ENCODE results near the gene RCAN1. TPM values are rescaled to one million over a fixed set of nuclear protein-coding genes. Genes with fewer than 3 reads are reported as not detected.

RCAN1 gene
- total and polyA plus RNA-seq, 2 of the 8 experiments (the other 6 are each of a cell fraction or from before 2014, with no cell fraction given) = 1.7 to 6.4 TPM

GRCh38 chr21:34576041-34576511 is 38.8 kb downstream of the RCAN1 start:
- no peaks in the 10 kb centered on the region for H4K20me1 ChIP-seq (replicated peaks in 1 of 2; ENCODE audit: control insufficient read depth in 1 of 2, insufficient read depth in 2 of 2, low read length in 2 of 2)
- H3K4ac ChIP-seq (replicated peaks; ENCODE audit: insufficient read length, low read depth, low read length) = no peak overlapping the region
- no peak overlapping the region for H2AK5ac ChIP-seq (ENCODE audit: low read depth, low read length)
- CTCF ChIA-PET (ENCODE audit: partially characterized antibody) = interaction anchor here (0.9 to 2.0 kb wide), 5 partner anchors 17 to 65 kb away, joined by 3 to 6 read pairs (median 5); no protein-coding TSS in a partner anchor
- no peak overlapping the region for H3K56ac ChIP-seq (replicated peaks; ENCODE audit: insufficient read length, low read depth, low read length)
- no peak overlapping the region for H2BK120ac ChIP-seq (replicated peaks; ENCODE audit: low read depth, low read length)
- H3K79me1 ChIP-seq (ENCODE audit: low read depth, low read length) = no peaks in the 10 kb centered on the region
- no peak overlapping the region for H2BK5ac ChIP-seq (ENCODE audit: low read depth, low read length)
- H3K4me2 ChIP-seq (ENCODE audit: insufficient read depth in 1 of 2, low read depth in 2 of 2, low read length in 2 of 2) = no peak overlapping the region
- no peaks in the 10 kb centered on the region for H3K79me2 ChIP-seq (ENCODE audit: control insufficient read depth in 1 of 2, insufficient read depth in 2 of 2, low read length in 2 of 2)
- no peaks in the 10 kb centered on the region for H3K36me3 ChIP-seq (ENCODE audit: control insufficient read depth in 2 of 4, insufficient read depth in 4 of 4, low read length in 3 of 4)
- 86% methylated on average over 5 of the region's 5 CpGs; no CpG with 5 or more reads in 1 of the 2 experiments for WGBS, 2 experiments (ENCODE audit: extremely low coverage in 1 of 2, insufficient coverage in 1 of 2, insufficient read length in 1 of 2, insufficient replicate concordance in 2 of 2, low coverage in 1 of 2, low lambda C conversion rate in 2 of 2, missing lambda C conversion rate in 1 of 2)
- no peak for FAIRE-seq
- H3K27ac ChIP-seq (ENCODE audit: low read depth, low read length) = no peak overlapping the region
- no peak overlapping the region for H3K14ac ChIP-seq (ENCODE audit: insufficient read length)
- no peaks in the 10 kb centered on the region for H3K4me1 ChIP-seq (replicated peaks in 1 of 4; ENCODE audit: control insufficient read depth in 3 of 4, insufficient read depth in 4 of 4, low read length in 3 of 4)
- H2BK15ac ChIP-seq (ENCODE audit: low read length) = no peak overlapping the region
- no peak overlapping the region for H2BK12ac ChIP-seq (ENCODE audit: low read depth, low read length)
- no peak overlapping the region for H4K5ac ChIP-seq (ENCODE audit: insufficient read length, low read depth, low read length)
- no peak overlapping the region for H4K91ac ChIP-seq (replicated peaks; ENCODE audit: insufficient read length, low read length)
- no peak overlapping the region for H4K8ac ChIP-seq (ENCODE audit: extremely low read depth, insufficient read depth, low read length)
- no peak overlapping the region for H3K23ac ChIP-seq (ENCODE audit: insufficient read length)
- no peak overlapping the region for H2AFZ ChIP-seq (ENCODE audit: low read length)
- no peak overlapping the region for H2BK20ac ChIP-seq (ENCODE audit: low read length)
- no peak overlapping the region for H3K9ac ChIP-seq (replicated peaks in 1 of 4; ENCODE audit: extremely low read depth in 1 of 4, low read depth in 3 of 4, low read length in 3 of 4)
- POLR2A ChIA-PET (ENCODE audit: partially characterized antibody) = no interaction called here
- no peak overlapping the region for H3K4me3 ChIP-seq (ENCODE audit: extremely low read depth in 1 of 4, insufficient read depth in 2 of 4, low read depth in 3 of 4, low read length in 4 of 4)
- H3K18ac ChIP-seq (ENCODE audit: extremely low read depth, low read length) = no peak overlapping the region
- H3K23me2 ChIP-seq (ENCODE audit: low read depth, low read length) = no peaks in the 10 kb centered on the region
- H3K27me3 ChIP-seq (replicated peaks in 1 of 4; ENCODE audit: control insufficient read depth in 3 of 4, extremely low read depth in 1 of 4, insufficient read depth in 3 of 4, low read length in 3 of 4) = no peaks in the 10 kb centered on the region; a peak in 1 of 7 replicates
- H3K9me3 ChIP-seq (ENCODE audit: insufficient read depth in 2 of 2, low read depth in 1 of 2, low read length in 1 of 2) = no peaks in the 10 kb centered on the region
- DNase-seq (ENCODE audit: low read depth in 1 of 2, low spot score in 2 of 2) = no peak
- TF ChIP-seq GTF2F1 (IDR thresholded peaks at IDR 0.05; ENCODE audit: borderline replicate concordance, low read depth, low read length) (no peak), POLR2A (IDR thresholded peaks at IDR 0.05; ENCODE audit: control extremely low read depth in 1 of 2, low read depth in 2 of 2, low read length in 2 of 2) (no peak), SUZ12 (IDR thresholded peaks at IDR 0.05; ENCODE audit: low read length) (no peak), CTBP2 (IDR thresholded peaks at IDR 0.05; ENCODE audit: borderline replicate concordance, insufficient read depth, insufficient read length, low read length) (no peak), SP4 (IDR thresholded peaks at IDR 0.05; ENCODE audit: low read length) (no peak), SIRT6 (IDR thresholded peaks at IDR 0.05; ENCODE audit: low read length) (no peak), CREB1 (IDR thresholded peaks at IDR 0.05) (no peak), JUN (IDR thresholded peaks at IDR 0.05; ENCODE audit: low read depth, low read length) (no peak), BCL11A (IDR thresholded peaks at IDR 0.05; ENCODE audit: low read depth in 2 of 2, low read length in 2 of 2) (no peak), RXRA (IDR thresholded peaks at IDR 0.05; ENCODE audit: insufficient read depth, low read depth, low read length) (no peak), CTCF (IDR thresholded peaks at IDR 0.05; ENCODE audit: control extremely low read depth in 1 of 3, insufficient read depth in 1 of 3, low read depth in 1 of 3, low read length in 3 of 3) (no peak), SRF (IDR thresholded peaks at IDR 0.05; ENCODE audit: low read depth, low read length) (no peak)
